Astrocyte (in vitro differentiated cells and primary cell): Measurements from ENCODE around the gene PELI2. TPM values are rescaled to one million over a fixed set of nuclear protein-coding genes. Genes with fewer than 3 reads are reported as not detected.

Experiments
- DNase-seq: peaks from one replicate; pipeline ENCODE4 v3.0.0-alpha.2; 2010; ENCODE audit warnings: low read depth
- FAIRE-seq: peaks from 2 replicates; lab custom pipeline; 2011; peaks lifted over from hg19 to GRCh38; lab: Jason Lieb, UNC
- H2AFZ ChIP-seq: 2 replicates; pipeline ENCODE4 v1.6.0; 2012; ENCODE audit warnings: low read depth, low read length, inconsistent platforms
- H3K27ac ChIP-seq: 2 replicates; pipeline ENCODE4 v1.5.1; 2011; ENCODE audit warnings: low read depth, low read length, inconsistent platforms
- H3K27me3 ChIP-seq: 2 replicates; pipeline ENCODE4 v1.6.0; 2011; ENCODE audit warnings: low read length, inconsistent platforms; ENCODE audit not compliant: insufficient read depth
- H3K36me3 ChIP-seq: 2 replicates; pipeline ENCODE4 v1.5.1; 2011; ENCODE audit warnings: low read length, inconsistent platforms; ENCODE audit not compliant: insufficient read depth
- H3K4me1 ChIP-seq: 2 replicates; pipeline ENCODE4 v1.5.1; 2011; ENCODE audit warnings: low read length, inconsistent platforms; ENCODE audit not compliant: insufficient read depth
- H3K4me2 ChIP-seq: 2 replicates; pipeline ENCODE4 v1.6.0; 2012; ENCODE audit warnings: low read length, inconsistent platforms
- H3K4me3 ChIP-seq: 2 replicates; pipeline ENCODE4 v1.5.1; 2011; ENCODE audit warnings: low read depth, mild to moderate bottlenecking, low read length, inconsistent platforms; ENCODE audit not compliant: insufficient read depth
- H3K79me2 ChIP-seq: 2 replicates; pipeline ENCODE4 v1.6.0; 2012; ENCODE audit warnings: mild to moderate bottlenecking, low read length, inconsistent platforms; ENCODE audit not compliant: insufficient read depth
- H3K9ac ChIP-seq: 2 replicates; pipeline ENCODE4 v1.6.0; 2012; ENCODE audit warnings: mild to moderate bottlenecking, low read length, inconsistent platforms
- H3K9me3 ChIP-seq: 2 replicates; pipeline ENCODE4 v1.5.1; 2012; ENCODE audit warnings: low read depth, mild to moderate bottlenecking, low read length, inconsistent platforms; ENCODE audit not compliant: insufficient read depth
- H4K20me1 ChIP-seq: 2 replicates; pipeline ENCODE4 v1.6.0; 2012; ENCODE audit warnings: low read length, inconsistent platforms; ENCODE audit not compliant: insufficient read depth
- H3K27ac Mint-ChIP-seq: one replicate; pipeline ENCODE4 v1.8.0; 2021; ENCODE audit warnings: mild to moderate bottlenecking, mixed read lengths; ENCODE audit not compliant: unreplicated experiment
- H3K27me3 Mint-ChIP-seq: one replicate; pipeline ENCODE4 v1.8.0; 2021; ENCODE audit warnings: low read depth, mixed read lengths; ENCODE audit not compliant: unreplicated experiment
- H3K36me3 Mint-ChIP-seq: one replicate; pipeline ENCODE4 v1.8.0; 2021; ENCODE audit warnings: low read depth, mixed read lengths; ENCODE audit not compliant: unreplicated experiment
- H3K4me1 Mint-ChIP-seq: one replicate; pipeline ENCODE4 v1.8.0; 2021; ENCODE audit warnings: low read depth, mixed read lengths; ENCODE audit not compliant: unreplicated experiment
- H3K4me3 Mint-ChIP-seq: one replicate; pipeline ENCODE4 v1.8.0; 2021; ENCODE audit warnings: mild to moderate bottlenecking, moderate library complexity, mixed read lengths; ENCODE audit not compliant: unreplicated experiment
- H3K9me3 Mint-ChIP-seq: one replicate; pipeline ENCODE4 v1.8.0; 2021; ENCODE audit warnings: mild to moderate bottlenecking, mixed read lengths; ENCODE audit not compliant: unreplicated experiment
- CTCF ChIP-seq: IDR thresholded peaks from 2 replicates; pipeline ENCODE4 v1.5.1; 2011; ENCODE audit warnings: low read depth, mild to moderate bottlenecking, inconsistent platforms, low read length, moderate library complexity; ENCODE audit not compliant: insufficient read depth
- EZH2 ChIP-seq: IDR thresholded peaks from 2 replicates; pipeline ENCODE4 v1.6.1; 2012; ENCODE audit warnings: mild to moderate bottlenecking, low read length, inconsistent platforms; ENCODE audit not compliant: insufficient read depth
- total RNA-seq: library from RNA; stranded (reverse); gene quantifications from 2 replicates; pipeline ENCODE4 v1.2.1, GENCODE V29; 2021

Gene PELI2
- total RNA-seq, 1 donor from 2014 or later, result 5.3 TPM

DNA sequence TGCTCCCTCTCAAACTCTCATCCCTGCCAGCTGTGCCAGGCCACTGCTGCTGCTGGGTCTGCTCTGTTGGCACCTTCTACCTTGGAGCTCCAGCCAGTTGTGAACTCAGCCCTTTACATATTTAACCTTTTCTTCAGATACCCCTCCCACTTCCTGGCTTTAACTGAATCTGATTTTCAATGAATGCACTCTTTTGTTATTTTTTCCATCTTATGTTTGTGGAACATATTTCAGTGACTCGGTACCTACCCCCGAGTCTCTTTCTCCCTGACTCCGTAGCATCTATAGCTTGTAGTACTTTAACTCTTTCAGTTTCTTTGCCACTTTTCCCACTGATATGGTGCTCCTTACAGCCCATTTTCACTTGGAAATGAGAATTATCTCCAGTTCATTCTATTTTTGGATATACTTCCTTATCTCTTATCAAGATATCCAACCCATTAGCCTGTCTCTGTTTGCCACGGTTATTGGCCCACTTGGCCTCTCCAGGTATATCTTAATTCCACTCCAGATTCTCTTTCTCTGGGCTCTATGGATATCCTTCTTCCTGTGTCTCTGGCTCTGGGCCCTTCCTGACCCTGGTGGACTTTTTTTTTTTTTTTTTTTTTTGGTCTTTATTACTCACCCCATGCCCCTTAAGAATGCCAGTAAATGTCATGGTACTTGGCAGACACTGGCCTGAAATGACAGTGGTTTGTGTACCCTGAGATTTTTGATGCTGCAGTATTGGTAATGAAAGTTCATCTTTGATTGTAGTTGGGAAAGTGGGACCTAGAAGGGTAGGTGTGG lies 62.7 kb downstream of the PELI2 start:
- Mint-ChIP-seq H3K27ac (no peak overlapping the region), H3K9me3 (no peaks in the 10 kb centered on the region), H3K4me1 (peaks cover 5% of the 10 kb centered on the region), H3K4me3 (no peak overlapping the region), H3K36me3 (no peaks in the 10 kb centered on the region), H3K27me3 (no peaks in the 10 kb centered on the region)
- TF ChIP-seq EZH2 (no peak), CTCF (no peak)
- no peak overlapping the region for H2AFZ ChIP-seq
- H3K4me2 ChIP-seq, result no peak overlapping the region
- no peak for DNase-seq
- H3K4me1 ChIP-seq, result no peaks in the 10 kb centered on the region
- no peak overlapping the region for H3K9ac ChIP-seq
- no peaks in the 10 kb centered on the region for H3K9me3 ChIP-seq
- H4K20me1 ChIP-seq, result no peaks in the 10 kb centered on the region
- peaks cover 2% of the 10 kb centered on the region for H3K79me2 ChIP-seq
- FAIRE-seq, result no peak
- H3K27me3 ChIP-seq, result no peaks in the 10 kb centered on the region
- H3K36me3 ChIP-seq, result no peaks in the 10 kb centered on the region
- H3K27ac ChIP-seq, result no peak overlapping the region
- H3K4me3 ChIP-seq, result no peak overlapping the region

DNA sequence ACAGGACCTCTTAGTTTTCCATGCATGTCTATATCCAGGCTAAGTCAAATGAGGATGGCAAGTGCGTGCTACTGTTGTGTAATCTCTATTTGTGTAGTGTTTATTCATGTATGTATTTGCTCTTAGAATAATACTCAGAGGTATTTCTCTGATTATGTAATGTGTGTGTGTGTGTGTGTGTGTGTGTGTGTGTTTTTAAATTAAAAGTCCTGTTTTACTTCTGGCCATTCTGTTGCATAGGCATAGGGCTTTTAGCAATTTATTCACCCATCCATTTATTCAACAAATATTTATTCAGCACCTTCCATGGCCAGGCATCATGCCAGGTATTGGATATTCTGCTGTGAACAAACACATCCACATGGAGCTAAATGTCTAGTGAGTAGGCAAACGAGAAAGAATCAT lies 63.5 kb downstream of the PELI2 start:
- Histone ChIP-seq H3K4me2 (no peak overlapping the region), H3K36me3 (no peaks in the 10 kb centered on the region), H3K27me3 (no peaks in the 10 kb centered on the region), H3K27ac (no peak overlapping the region), H3K79me2 (no peaks in the 10 kb centered on the region), H3K9ac (no peak overlapping the region), H4K20me1 (no peaks in the 10 kb centered on the region), H2AFZ (no peak overlapping the region), H3K4me1 (no peaks in the 10 kb centered on the region), H3K9me3 (no peaks in the 10 kb centered on the region), H3K4me3 (no peak overlapping the region)
- no peak overlapping the region for H3K4me3 Mint-ChIP-seq
- TF ChIP-seq EZH2 (no peak), CTCF (no peak)
- DNase-seq (no peak), FAIRE-seq (no peak)
- no peaks in the 10 kb centered on the region for H3K36me3 Mint-ChIP-seq
- H3K9me3 Mint-ChIP-seq, result no peaks in the 10 kb centered on the region
- peaks cover 5% of the 10 kb centered on the region for H3K4me1 Mint-ChIP-seq
- no peak overlapping the region for H3K27ac Mint-ChIP-seq
- no peaks in the 10 kb centered on the region for H3K27me3 Mint-ChIP-seq

DNA sequence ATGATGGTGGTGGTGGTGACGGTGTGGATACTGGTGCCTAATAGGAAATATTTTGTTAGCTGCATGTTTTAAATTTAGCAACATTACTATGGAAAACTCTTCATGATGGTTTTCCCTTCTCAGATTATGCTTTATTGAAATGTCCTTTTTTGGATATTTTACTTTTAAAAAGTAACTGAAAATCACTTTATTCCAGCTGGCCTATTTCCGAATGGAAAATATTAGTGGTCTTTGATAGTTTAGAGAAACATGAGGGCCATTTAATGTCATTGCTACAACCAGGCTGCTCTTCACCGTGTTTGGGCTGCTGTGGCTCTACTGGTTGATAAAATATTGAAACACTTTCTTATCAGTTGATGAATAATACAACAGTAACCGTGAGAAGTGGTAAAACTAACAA lies 64.2 kb downstream of the PELI2 start:
- peaks cover 5% of the 10 kb centered on the region for H3K4me1 Mint-ChIP-seq
- no peak overlapping the region for H3K4me3 Mint-ChIP-seq
- no peak for TF ChIP-seq CTCF
- no peaks in the 10 kb centered on the region for H3K9me3 ChIP-seq
- no peaks in the 10 kb centered on the region for H3K27me3 Mint-ChIP-seq
- H3K4me1 ChIP-seq, result no peaks in the 10 kb centered on the region
- no peak overlapping the region for H3K4me2 ChIP-seq
- no peaks in the 10 kb centered on the region for H3K9me3 Mint-ChIP-seq
- H3K79me2 ChIP-seq, result no peaks in the 10 kb centered on the region
- no peak overlapping the region for H3K27ac Mint-ChIP-seq
- no peak overlapping the region for H2AFZ ChIP-seq
- H3K4me3 ChIP-seq, result no peak overlapping the region
- no peak overlapping the region for H3K27ac ChIP-seq
- H3K27me3 ChIP-seq, result no peaks in the 10 kb centered on the region
- FAIRE-seq, result no peak
- no peaks in the 10 kb centered on the region for H3K36me3 ChIP-seq
- H4K20me1 ChIP-seq, result no peaks in the 10 kb centered on the region
- H3K9ac ChIP-seq, result no peak overlapping the region
- no peak for DNase-seq
- no peaks in the 10 kb centered on the region for H3K36me3 Mint-ChIP-seq
